Smooth muscle cell (in vitro differentiated cells): ENCODE data around the gene WFDC13. TPM values are rescaled to one million over a fixed set of nuclear protein-coding genes. Genes with fewer than 3 reads are reported as not detected.
"Not testable (repeated sequence)": the region's sequence is repeated elsewhere in the genome, so short reads cannot be mapped to it uniquely, and the experiment has no call there.

ENCODE experiments used
- DNase-seq: peaks from one replicate; lab custom pipeline; 2025; ENCODE audit not compliant: unreplicated experiment; lab: John Stamatoyannopoulos, UW
- H2AFZ ChIP-seq: fragments of 200-600 bp; sonication (generic); 2 replicates; pipeline ENCODE4 v1.6.0; 2016; ENCODE audit warnings: antibody characterized with exemption, low read depth, mild to moderate bottlenecking
- H3F3A ChIP-seq: fragments of 200-600 bp; sonication (generic); 2 replicates; pipeline ENCODE4 v1.6.0; 2017; ENCODE audit warnings: antibody characterized with exemption, low read depth
- H3K27ac ChIP-seq: fragments of 200-600 bp; sonication (generic); 2 replicates; pipeline ENCODE4 v1.5.1; 2016; ENCODE audit warnings: low read depth, mild to moderate bottlenecking
- H3K27me3 ChIP-seq: fragments of 200-600 bp; sonication (generic); 2 replicates; pipeline ENCODE4 v1.6.1; 2016; ENCODE audit warnings: low read depth, mild to moderate bottlenecking
- H3K36me3 ChIP-seq: fragments of 200-600 bp; sonication (generic); 2 replicates; pipeline ENCODE4 v1.5.1; 2016; ENCODE audit warnings: low read depth
- H3K4me1 ChIP-seq: fragments of 200-600 bp; sonication (generic); 2 replicates; pipeline ENCODE4 v1.5.1; 2016; ENCODE audit warnings: low read depth
- H3K4me2 ChIP-seq: fragments of 200-600 bp; sonication (generic); 2 replicates; pipeline ENCODE4 v1.6.0; 2016; ENCODE audit warnings: mild to moderate bottlenecking
- H3K4me3 ChIP-seq: fragments of 200-600 bp; sonication (generic); 2 replicates; pipeline ENCODE4 v1.5.1; 2016; ENCODE audit warnings: mild to moderate bottlenecking
- H3K79me2 ChIP-seq: fragments of 200-600 bp; sonication (generic); 2 replicates; pipeline ENCODE4 v1.6.0; 2016; ENCODE audit warnings: low read depth, mild to moderate bottlenecking
- H3K9ac ChIP-seq: fragments of 200-600 bp; sonication (generic); 2 replicates; pipeline ENCODE4 v1.6.0; 2016; ENCODE audit warnings: low read depth
- H3K9me3 ChIP-seq: fragments of 200-600 bp; sonication (generic); replicated peaks from 2 replicates; pipeline ENCODE4 v1.5.1; 2016; ENCODE audit warnings: low read depth
- H4K20me1 ChIP-seq: fragments of 200-600 bp; sonication (generic); 2 replicates; pipeline ENCODE4 v1.6.0; 2016; ENCODE audit warnings: low read depth
- CTCF ChIP-seq: fragments of 200-600 bp; sonication (generic); IDR thresholded peaks from 2 replicates; pipeline ENCODE4 v1.5.1; 2017; ENCODE audit warnings: borderline replicate concordance, mild to moderate bottlenecking, antibody characterized with exemption; ENCODE audit not compliant: insufficient read depth, poor library complexity, severe bottlenecking
- WGBS: methylation state at CpG from one replicate; pipeline ENCODE4 v1.1.7; 2016; ENCODE audit warnings: low lambda C conversion rate; 5-methylcytosine and 5-hydroxymethylcytosine counted together
- polyA plus RNA-seq: library from polyadenylated mRNA; unstranded; fragments of >200 nt; fragmentation: Nextera tagmentation; extraction: Ambion mirVana; gene quantifications from 2 replicates; pipeline ENCODE4 v1.2.1, GENCODE V29; 2016
- total RNA-seq: library from RNA; depleted of rRNA; stranded (reverse); fragments of >200 nt; gene quantifications from 2 replicates; pipeline ENCODE4 v1.2.3, GENCODE V29; 2014

Gene WFDC13
- total and polyA plus RNA-seq, 2 experiments from 2014 or later: not detected

GRCh38 chr20:45701104-45701503 lies 734 bp upstream of the WFDC13 start:
- H3K4me2 ChIP-seq: no peak overlapping the region
- H3K9ac ChIP-seq: no peak overlapping the region
- no peaks in the 10 kb centered on the region for H3F3A ChIP-seq
- no peaks in the 10 kb centered on the region for H3K9me3 ChIP-seq
- H3K79me2 ChIP-seq: no peaks in the 10 kb centered on the region
- no peak overlapping the region for H2AFZ ChIP-seq
- no peak for TF ChIP-seq CTCF
- no peaks in the 10 kb centered on the region for H3K27me3 ChIP-seq
- no peak for DNase-seq
- H3K36me3 ChIP-seq: no peaks in the 10 kb centered on the region
- no peaks in the 10 kb centered on the region for H3K4me1 ChIP-seq
- no peaks in the 10 kb centered on the region for H4K20me1 ChIP-seq
- WGBS: 79% methylated on average over 4 of the region's 4 CpGs
- no peak overlapping the region for H3K4me3 ChIP-seq
- no peak overlapping the region for H3K27ac ChIP-seq

GRCh38 chr20:45704969-45705637 lies 3.3 kb downstream of the WFDC13 start, which contains the start of gene WFDC10B:
Gene WFDC10B, minus strand, starts transcription at chr20:45705019. Its CDS starts 19,027 bp downstream, at chr20:45685992.
- Histone ChIP-seq H3K27me3 (no peaks in the 10 kb centered on the region), H3K9ac (no peak within 1 kb of the TSS), H3K79me2 (no peaks in the 10 kb centered on the region), H3K27ac (no peak within 1 kb of the TSS), H4K20me1 (no peaks in the 10 kb centered on the region), H3F3A (no peaks in the 10 kb centered on the region), H3K4me2 (no peak within 1 kb of the TSS), H3K4me1 (no peaks in the 10 kb centered on the region), H3K4me3 (no peak within 1 kb of the TSS), H2AFZ (no peak within 1 kb of the TSS), H3K36me3 (no peaks in the 10 kb centered on the region), H3K9me3 (no peaks in the 10 kb centered on the region)
- TF ChIP-seq CTCF: no peak
- no peak for DNase-seq
- WGBS: 100% methylated on average over 1 of the region's 1 CpG

GRCh38 chr20:45716141-45716688 lies 14.4 kb downstream of the WFDC13 start:
- not testable (repeated sequence) for DNase-seq, H3K27me3 ChIP-seq, H3K36me3 ChIP-seq, H3K4me3 ChIP-seq, H3K4me1 ChIP-seq, H2AFZ ChIP-seq, H3K4me2 ChIP-seq, H3K79me2 ChIP-seq, H3K9ac ChIP-seq, H3K9me3 ChIP-seq, H3F3A ChIP-seq, H4K20me1 ChIP-seq, H3K27ac ChIP-seq

- Histone ChIP-seq H3K9ac (no peak within 1 kb of the TSS), H3F3A (no peaks in the 10 kb centered on the region), H3K79me2 (no peaks in the 10 kb centered on the region), H3K4me3 (no peak within 1 kb of the TSS), H3K27me3 (no peaks in the 10 kb centered on the region), H2AFZ (no peak within 1 kb of the TSS), H3K4me2 (no peak within 1 kb of the TSS), H3K4me1 (no peaks in the 10 kb centered on the region), H3K9me3 (no peaks in the 10 kb centered on the region), H4K20me1 (no peaks in the 10 kb centered on the region), H3K36me3 (no peaks in the 10 kb centered on the region), H3K27ac (no peak within 1 kb of the TSS)
- DNase-seq: no peak
- 89% methylated on average over 1 of the region's 1 CpG for WGBS
- TF ChIP-seq CTCF: no peak
Observed at GRCh38 chr20:45722047-45722446, 20.2 kb downstream of the WFDC13 start, which contains the start of gene SPINT4. Gene SPINT4, plus strand, starts transcription at chr20:45722347. Its CDS starts 21 bp downstream, at chr20:45722368.
